IPS-20b (cell line): ENCODE results near the gene FHIT.

Source experiments
- H3K27ac ChIP-seq: one replicate; pipeline ENCODE4 v1.5.1; 2013; ENCODE audit warnings: low read length
- H3K27me3 ChIP-seq: 2 replicates; pipeline ENCODE4 v1.6.1; 2013; ENCODE audit warnings: mild to moderate bottlenecking, low read length, inconsistent platforms; ENCODE audit not compliant: insufficient read depth
- H3K36me3 ChIP-seq: 2 replicates; pipeline ENCODE4 v1.6.1; 2013; ENCODE audit warnings: low read depth, mild to moderate bottlenecking, inconsistent platforms, low read length, moderate library complexity; ENCODE audit not compliant: insufficient read depth
- H3K4me1 ChIP-seq: 2 replicates; pipeline ENCODE4 v1.6.1; 2013; ENCODE audit warnings: mild to moderate bottlenecking, control low read depth, inconsistent platforms, low read length, moderate library complexity; ENCODE audit not compliant: insufficient read depth
- H3K4me3 ChIP-seq: 2 replicates; pipeline ENCODE4 v1.5.1; 2013; ENCODE audit warnings: mild to moderate bottlenecking, low read length, inconsistent platforms
- H3K9ac ChIP-seq: 2 replicates; pipeline ENCODE4 v1.6.1; 2013; ENCODE audit warnings: low read depth, mild to moderate bottlenecking, inconsistent platforms, low read length, moderate library complexity
- H3K9me3 ChIP-seq: 2 replicates; pipeline ENCODE4 v1.6.1; 2013; ENCODE audit warnings: mild to moderate bottlenecking, low read depth, low read length, inconsistent platforms; ENCODE audit not compliant: insufficient read depth

FHIT gene

DNA sequence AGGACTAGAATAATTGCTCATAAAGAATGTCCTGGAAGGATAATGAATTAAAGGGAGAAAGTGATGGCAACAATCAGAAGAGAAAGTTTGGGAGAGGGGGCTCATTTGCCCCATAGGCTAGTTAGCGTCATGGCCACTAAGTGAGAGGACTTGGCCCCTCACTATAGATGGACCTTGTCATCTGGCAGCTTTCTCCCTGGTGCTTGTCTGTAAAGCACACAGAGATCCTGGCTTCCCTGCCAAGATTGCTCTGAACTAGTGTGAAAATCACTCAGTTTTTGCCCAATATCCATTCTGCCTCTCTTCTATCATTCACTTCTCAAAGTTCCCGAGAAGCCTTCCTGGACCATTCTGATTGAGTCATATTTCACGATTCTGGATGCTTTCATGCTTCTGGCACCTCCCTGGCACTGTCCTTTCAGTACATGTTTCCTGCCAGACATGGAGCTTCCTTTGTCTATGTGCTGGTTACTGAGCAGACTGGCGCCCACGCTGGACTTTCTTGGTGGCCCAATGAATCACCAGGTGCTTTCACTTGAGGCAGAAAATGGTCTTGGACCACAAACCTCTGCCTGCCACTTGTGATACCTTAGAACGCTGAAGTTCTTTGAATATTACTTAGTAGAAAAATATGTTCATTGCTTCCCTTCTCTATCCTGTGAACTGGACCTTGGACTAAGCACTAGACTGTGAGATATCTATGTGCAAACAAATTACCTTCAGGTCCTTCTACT is 1491.8 kb downstream of the FHIT start:
- no peaks in the 10 kb centered on the region for H3K36me3 ChIP-seq
- H3K4me1 ChIP-seq: no peaks in the 10 kb centered on the region; the same call in 1 of the 2 replicates
- H3K9me3 ChIP-seq: no peaks in the 10 kb centered on the region
- H3K9ac ChIP-seq: no peak overlapping the region
- no peak overlapping the region for H3K27ac ChIP-seq
- no peaks in the 10 kb centered on the region; the same call in 1 of the 2 replicates for H3K27me3 ChIP-seq
- no peak overlapping the region for H3K4me3 ChIP-seq

DNA sequence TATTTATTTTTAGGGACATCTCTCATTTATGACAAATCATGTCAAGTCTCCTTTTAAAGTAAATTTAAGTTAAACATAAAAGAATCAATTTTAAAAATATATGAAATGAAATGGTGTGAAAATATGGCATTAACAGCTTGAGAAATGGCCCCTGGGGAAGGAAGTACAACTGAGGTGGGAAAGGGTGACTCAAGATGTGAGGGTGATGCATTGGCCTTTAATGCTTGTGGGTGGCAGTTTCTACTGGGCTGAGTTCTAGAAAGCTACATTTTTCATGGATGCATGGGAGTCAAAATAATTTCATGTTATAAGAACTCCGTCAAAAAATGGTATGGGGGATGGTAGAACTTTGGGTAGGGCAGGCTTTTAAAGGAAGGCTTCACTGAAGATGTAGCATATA is 1492.6 kb downstream of the FHIT start:
- H3K4me3 ChIP-seq: no peak overlapping the region
- H3K36me3 ChIP-seq: no peaks in the 10 kb centered on the region
- no peaks in the 10 kb centered on the region for H3K9me3 ChIP-seq
- H3K27me3 ChIP-seq: no peaks in the 10 kb centered on the region; the same call in 1 of the 2 replicates
- H3K9ac ChIP-seq: no peak overlapping the region
- no peak overlapping the region for H3K27ac ChIP-seq
- no peaks in the 10 kb centered on the region; the same call in 1 of the 2 replicates for H3K4me1 ChIP-seq

GRCh38 chr3:59756934-59757333 is 1494.3 kb downstream of the FHIT start:
- H3K27me3 ChIP-seq: no peaks in the 10 kb centered on the region; the same call in 1 of the 2 replicates
- no peaks in the 10 kb centered on the region for H3K36me3 ChIP-seq
- no peak overlapping the region for H3K9ac ChIP-seq
- H3K27ac ChIP-seq: no peak overlapping the region
- H3K4me1 ChIP-seq: no peaks in the 10 kb centered on the region; the same call in 1 of the 2 replicates
- H3K9me3 ChIP-seq: no peaks in the 10 kb centered on the region
- H3K4me3 ChIP-seq: no peak overlapping the region

- Histone ChIP-seq H3K27ac (no peak overlapping the region), H3K9ac (no peak overlapping the region), H3K4me1 (peaks cover 1% of the 10 kb centered on the region; the same call in 1 of the 2 replicates), H3K9me3 (no peaks in the 10 kb centered on the region), H3K27me3 (peaks cover 12% of the 10 kb centered on the region), H3K36me3 (no peaks in the 10 kb centered on the region), H3K4me3 (no peak overlapping the region)
These were observed 1496.7 kb downstream of the FHIT start for GRCh38 chr3:59754456-59755129.

- no peak overlapping the region for H3K9ac ChIP-seq
- H3K9me3 ChIP-seq: no peaks in the 10 kb centered on the region
- H3K4me3 ChIP-seq: no peak overlapping the region
These were observed 1497.3 kb downstream of the FHIT start for GRCh38 chr3:59753808-59754450.

GRCh38 chr3:59752925-59753324 is 1498.3 kb downstream of the FHIT start:
- no peak overlapping the region for H3K27ac ChIP-seq
- H3K9ac ChIP-seq: no peak overlapping the region
- no peaks in the 10 kb centered on the region for H3K9me3 ChIP-seq
- peaks cover 17% of the 10 kb centered on the region for H3K27me3 ChIP-seq
- H3K36me3 ChIP-seq: no peaks in the 10 kb centered on the region
- H3K4me1 ChIP-seq: peaks cover 3% of the 10 kb centered on the region; the same call in 1 of the 2 replicates
- H3K4me3 ChIP-seq: no peak overlapping the region

More at GRCh38 chr3:59753808-59754450, 1497.3 kb downstream of the FHIT start:
- Histone ChIP-seq H3K36me3 (no peaks in the 10 kb centered on the region), H3K27me3 (peaks cover 17% of the 10 kb centered on the region), H3K27ac (no peak overlapping the region), H3K4me1 (peaks cover 3% of the 10 kb centered on the region; the same call in 1 of the 2 replicates)

GRCh38 chr3:59751606-59752005 is 1499.6 kb downstream of the FHIT start:
- peaks cover 17% of the 10 kb centered on the region for H3K27me3 ChIP-seq
- H3K9ac ChIP-seq: no peak overlapping the region
- no peaks in the 10 kb centered on the region for H3K36me3 ChIP-seq
- H3K9me3 ChIP-seq: peaks cover 2% of the 10 kb centered on the region
- H3K4me3 ChIP-seq: no peak overlapping the region
- H3K4me1 ChIP-seq: peaks cover 3% of the 10 kb centered on the region; the same call in 1 of the 2 replicates
- H3K27ac ChIP-seq: no peak overlapping the region

DNA sequence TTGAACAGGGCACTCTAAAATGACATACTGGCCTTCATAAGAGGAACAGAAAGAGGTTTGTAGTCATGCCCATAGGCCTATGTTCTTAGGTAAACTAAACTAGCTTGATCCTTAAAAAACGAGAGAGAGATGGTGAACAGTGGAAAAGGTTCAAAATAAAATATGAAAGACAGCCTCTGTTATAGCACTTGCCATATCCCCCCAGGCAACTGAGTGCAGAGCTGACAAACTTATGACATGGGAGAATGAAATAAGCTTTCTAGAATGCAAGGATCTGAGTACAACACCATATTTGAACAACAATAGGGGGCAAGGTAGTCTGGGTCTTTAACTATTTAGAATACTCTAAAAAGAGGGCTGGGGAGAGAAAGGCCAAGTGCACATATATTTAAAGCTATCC is 1500.9 kb downstream of the FHIT start:
- Histone ChIP-seq H3K9ac (no peak overlapping the region), H3K4me3 (no peak overlapping the region), H3K9me3 (peaks cover 4% of the 10 kb centered on the region), H3K27me3 (peaks cover 17% of the 10 kb centered on the region), H3K4me1 (peaks cover 3% of the 10 kb centered on the region; the same call in 1 of the 2 replicates), H3K36me3 (no peaks in the 10 kb centered on the region), H3K27ac (no peak overlapping the region)

DNA sequence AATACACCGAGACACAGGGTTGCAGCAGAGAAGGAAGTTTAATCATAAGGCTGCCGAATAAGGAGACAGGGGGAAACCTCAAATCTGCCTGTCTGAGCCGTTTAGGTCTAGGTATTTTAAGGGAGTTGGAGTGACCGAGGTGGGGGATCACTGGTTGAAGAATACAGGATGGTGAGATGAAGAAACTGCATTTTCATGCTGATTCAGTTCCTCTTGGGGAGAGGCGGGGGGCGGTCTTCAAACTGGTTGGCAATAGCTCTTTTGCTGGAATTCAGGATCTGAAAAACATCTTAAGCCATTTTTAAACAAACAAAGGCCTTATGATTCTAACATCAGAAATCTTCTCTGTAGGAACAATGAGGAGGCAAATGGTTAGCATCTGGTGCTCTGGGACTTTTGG is 1502.0 kb downstream of the FHIT start:
- H3K9me3 ChIP-seq: peaks cover 4% of the 10 kb centered on the region
- H3K27me3 ChIP-seq: peaks cover 17% of the 10 kb centered on the region
- peaks cover 3% of the 10 kb centered on the region; the same call in 1 of the 2 replicates for H3K4me1 ChIP-seq
- no peak overlapping the region for H3K9ac ChIP-seq
- H3K4me3 ChIP-seq: no peak overlapping the region
- H3K27ac ChIP-seq: no peak overlapping the region
- no peaks in the 10 kb centered on the region for H3K36me3 ChIP-seq

GRCh38 chr3:59746585-59746984 is 1504.7 kb downstream of the FHIT start:
- Histone ChIP-seq H3K27me3 (peaks cover 17% of the 10 kb centered on the region), H3K4me1 (peaks cover 3% of the 10 kb centered on the region; the same call in 1 of the 2 replicates), H3K27ac (no peak overlapping the region), H3K9me3 (peaks cover 4% of the 10 kb centered on the region), H3K36me3 (no peaks in the 10 kb centered on the region), H3K4me3 (no peak overlapping the region), H3K9ac (no peak overlapping the region)

- no peak overlapping the region for H3K27ac ChIP-seq
- no peak overlapping the region for H3K4me3 ChIP-seq
- H3K9me3 ChIP-seq: no peaks in the 10 kb centered on the region
- no peaks in the 10 kb centered on the region for H3K36me3 ChIP-seq
- no peaks in the 10 kb centered on the region for H3K4me1 ChIP-seq
- no peaks in the 10 kb centered on the region; the same call in 1 of the 2 replicates for H3K27me3 ChIP-seq
- H3K9ac ChIP-seq: no peak overlapping the region
These were observed 1514.0 kb downstream of the FHIT start for GRCh38 chr3:59737241-59737640.
